ENCODE measurements around the gene TARBP1. TPM values are rescaled to one million over a fixed set of nuclear protein-coding genes. Genes with fewer than 3 reads are reported as not detected.

TARBP1 gene
- total RNA-seq, 2 experiments from 2014 or later, result 30.0 to 49.8 TPM

DNA sequence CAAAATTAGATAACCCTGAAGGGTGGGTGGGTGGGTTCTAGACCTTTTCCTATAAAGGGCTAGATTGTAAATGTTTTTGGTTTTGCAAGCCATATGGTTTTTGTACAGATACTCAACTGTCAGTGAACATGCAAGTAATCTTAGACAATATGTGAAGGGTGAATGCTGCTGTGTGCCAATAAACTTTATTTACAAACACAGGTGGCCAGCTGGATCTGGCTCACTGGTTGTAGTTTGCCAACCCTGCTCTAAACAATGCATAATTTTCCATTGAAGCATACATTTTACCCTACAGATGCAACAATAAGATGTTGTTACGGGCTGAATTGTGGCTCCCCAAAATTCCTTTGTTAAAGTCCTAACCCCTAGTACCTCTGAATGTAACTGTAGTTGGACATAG is 18.6 kb upstream of the TARBP1 start:
- no peak overlapping the region for H2AFZ ChIP-seq (ENCODE audit: low read length)
- no peak overlapping the region for H3K27ac ChIP-seq (ENCODE audit: low read depth, low read length, poor library complexity, severe bottlenecking)
- BruUV-seq (replicated peaks), result no TSS peak
- no peaks in the 10 kb centered on the region for H3K36me3 ChIP-seq (ENCODE audit: insufficient read depth, low read length)
- no peaks in the 10 kb centered on the region for H3K79me2 ChIP-seq (ENCODE audit: insufficient read depth, low read depth, low read length)
- no peaks in the 10 kb centered on the region for H4K20me1 ChIP-seq (ENCODE audit: insufficient read depth, low read length)
- peaks cover 41% of the 10 kb centered on the region for H3K4me1 ChIP-seq (ENCODE audit: insufficient read depth, low read length, poor library complexity, severe bottlenecking)
- TF ChIP-seq EZH2phosphoT487 (IDR thresholded peaks at IDR 0.05; ENCODE audit: borderline replicate concordance, low read depth, low read length), result no peak
- TF ChIP-seq, protein P1, sequence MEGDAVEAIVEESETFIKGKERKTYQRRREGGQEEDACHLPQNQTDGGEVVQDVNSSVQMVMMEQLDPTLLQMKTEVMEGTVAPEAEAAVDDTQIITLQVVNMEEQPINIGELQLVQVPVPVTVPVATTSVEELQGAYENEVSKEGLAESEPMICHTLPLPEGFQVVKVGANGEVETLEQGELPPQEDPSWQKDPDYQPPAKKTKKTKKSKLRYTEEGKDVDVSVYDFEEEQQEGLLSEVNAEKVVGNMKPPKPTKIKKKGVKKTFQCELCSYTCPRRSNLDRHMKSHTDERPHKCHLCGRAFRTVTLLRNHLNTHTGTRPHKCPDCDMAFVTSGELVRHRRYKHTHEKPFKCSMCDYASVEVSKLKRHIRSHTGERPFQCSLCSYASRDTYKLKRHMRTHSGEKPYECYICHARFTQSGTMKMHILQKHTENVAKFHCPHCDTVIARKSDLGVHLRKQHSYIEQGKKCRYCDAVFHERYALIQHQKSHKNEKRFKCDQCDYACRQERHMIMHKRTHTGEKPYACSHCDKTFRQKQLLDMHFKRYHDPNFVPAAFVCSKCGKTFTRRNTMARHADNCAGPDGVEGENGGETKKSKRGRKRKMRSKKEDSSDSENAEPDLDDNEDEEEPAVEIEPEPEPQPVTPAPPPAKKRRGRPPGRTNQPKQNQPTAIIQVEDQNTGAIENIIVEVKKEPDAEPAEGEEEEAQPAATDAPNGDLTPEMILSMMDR (conservative IDR thresholded peaks at IDR 0.05; ENCODE audit: low read length), result no peak
- CTCF ChIA-PET (ENCODE audit: unreplicated experiment), result interaction anchor here (0.6 to 3.6 kb wide), 2 partner anchors 160 to 586 kb away, joined by 5 to 18 read pairs; no protein-coding TSS in a partner anchor
- DNase-seq (ENCODE audit: low spot score), result no peak
- H3K4me2 ChIP-seq (ENCODE audit: low read length), result no peak overlapping the region
- H3K4me3 ChIP-seq (ENCODE audit: low read depth, low read length, poor library complexity, severe bottlenecking), result no peak overlapping the region
- intact Hi-C loops (cut with micrococcal nuclease; ENCODE audit: unreplicated experiment), result loop anchor here (5.0 kb wide), 3 partner anchors 230 to 345 kb away; no protein-coding TSS in a partner anchor
- POLR2A ChIA-PET, result interaction anchor here (0.5 to 1.7 kb wide), 5 partner anchors 22 to 525 kb away, joined by 3 to 5 read pairs (median 4); no protein-coding TSS in a partner anchor
- no peaks in the 10 kb centered on the region for H3K9me2 ChIP-seq (ENCODE audit: insufficient read depth, low read length)
- H3K9me3 ChIP-seq (ENCODE audit: low read length), result no peaks in the 10 kb centered on the region

DNA sequence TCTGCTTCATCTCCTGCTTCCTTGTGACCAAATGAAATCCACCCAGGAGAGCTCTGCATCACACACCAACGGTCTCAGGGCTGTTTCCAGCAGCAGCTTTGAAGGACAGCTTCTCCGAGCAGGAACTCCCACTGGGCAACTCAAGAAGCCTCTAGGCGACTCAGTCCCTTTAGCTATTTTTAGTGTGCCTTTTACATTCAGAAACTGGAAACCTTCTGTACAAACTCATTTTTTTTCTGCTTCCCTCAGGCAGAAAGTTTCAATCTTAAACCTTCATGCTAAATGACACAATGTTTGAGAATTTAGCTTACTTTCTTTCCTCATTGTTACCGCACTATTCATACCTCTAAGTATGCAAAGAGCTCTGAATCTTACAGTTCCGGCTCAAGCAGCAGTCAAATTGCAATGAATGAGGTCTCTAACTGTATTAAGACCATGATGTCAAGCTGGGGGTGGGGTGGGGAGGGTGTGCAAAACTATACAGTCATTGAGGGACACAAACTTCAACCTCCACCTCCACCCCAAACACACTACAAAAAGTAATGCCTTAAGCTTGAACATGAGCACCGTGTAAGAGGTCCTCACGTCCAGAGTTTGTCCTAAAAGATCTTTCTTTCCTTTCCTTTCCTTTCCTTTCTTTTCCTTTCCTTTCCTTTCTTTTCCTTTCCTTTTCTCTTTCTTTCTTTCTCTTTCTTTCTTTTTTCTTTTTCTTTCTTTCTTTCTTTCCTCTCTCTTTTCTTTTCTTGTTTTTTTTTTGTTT is 16.4 kb upstream of the TARBP1 start:
- Histone ChIP-seq H3K9me2 (ENCODE audit: insufficient read depth, low read length) (no peaks in the 10 kb centered on the region), H3K4me2 (ENCODE audit: low read length) (peak overlapping the region; percentile 40), H3K4me1 (ENCODE audit: insufficient read depth, low read length, poor library complexity, severe bottlenecking) (peaks cover 43% of the 10 kb centered on the region), H3K27ac (ENCODE audit: low read depth, low read length, poor library complexity, severe bottlenecking) (no peak overlapping the region), H4K20me1 (ENCODE audit: insufficient read depth, low read length) (no peaks in the 10 kb centered on the region), H3K9me3 (ENCODE audit: low read length) (no peaks in the 10 kb centered on the region), H3K79me2 (ENCODE audit: insufficient read depth, low read depth, low read length) (no peaks in the 10 kb centered on the region), H3K36me3 (ENCODE audit: insufficient read depth, low read length) (no peaks in the 10 kb centered on the region), H3K4me3 (ENCODE audit: low read depth, low read length, poor library complexity, severe bottlenecking) (peak overlapping the region; percentile 7), H2AFZ (ENCODE audit: low read length) (peak overlapping the region; percentile 89)
- TF ChIP-seq, protein P1 (conservative IDR thresholded peaks at IDR 0.05; ENCODE audit: low read length), result no peak
- no peak for TF ChIP-seq EZH2phosphoT487 (IDR thresholded peaks at IDR 0.05; ENCODE audit: borderline replicate concordance, low read depth, low read length)
- ChIA-PET POLR2A (interaction anchor here (0.5 to 1.8 kb wide), 33 partner anchors 8 to 1843 kb away, joined by 3 to 16 read pairs (median 4); partner anchors contain the start of gene TARBP1), CTCF (ENCODE audit: unreplicated experiment) (interaction anchor here (1.1 to 1.3 kb wide), 4 partner anchors 9 to 231 kb away, joined by 3 to 5 read pairs (median 4); no protein-coding TSS in a partner anchor)
- DNase-seq (ENCODE audit: low spot score), result peak; percentile 51
- intact Hi-C loops (cut with micrococcal nuclease; ENCODE audit: unreplicated experiment), result loop anchor here (5.0 kb wide), 3 partner anchors 232 to 347 kb away; no protein-coding TSS in a partner anchor
- no TSS peak for BruUV-seq (replicated peaks)

DNA sequence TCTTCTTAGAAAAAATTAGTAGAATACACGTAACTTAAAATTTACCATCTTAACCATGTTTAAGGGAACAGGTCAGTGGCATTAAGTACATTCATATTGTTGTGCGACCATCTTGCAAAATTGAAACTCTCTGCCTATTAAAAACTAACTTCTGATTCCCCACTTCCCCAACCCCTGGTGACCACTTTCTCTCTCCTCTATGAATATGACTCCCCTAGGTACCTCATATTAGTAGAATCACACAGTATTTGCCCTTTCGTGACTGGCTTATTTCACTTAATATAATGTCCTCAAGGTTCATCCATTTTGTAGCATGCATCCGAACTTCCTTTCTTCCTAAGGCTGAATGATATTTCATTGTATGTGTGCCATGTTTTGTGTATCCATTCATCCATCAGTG is 15.1 kb upstream of the TARBP1 start:
- BruUV-seq (replicated peaks), result no TSS peak
- intact Hi-C loops (cut with micrococcal nuclease; ENCODE audit: unreplicated experiment), result no loop called here

More for the DNA sequence above, 15.1 kb upstream of the TARBP1 start:
- H4K20me1 ChIP-seq (ENCODE audit: insufficient read depth, low read length), result no peaks in the 10 kb centered on the region
- POLR2A ChIA-PET, result no interaction called here
- peaks cover 39% of the 10 kb centered on the region for H3K4me1 ChIP-seq (ENCODE audit: insufficient read depth, low read length, poor library complexity, severe bottlenecking)
- H3K4me2 ChIP-seq (ENCODE audit: low read length), result no peak overlapping the region
- no peak for TF ChIP-seq EZH2phosphoT487 (IDR thresholded peaks at IDR 0.05; ENCODE audit: borderline replicate concordance, low read depth, low read length)
- TF ChIP-seq, protein P1 (conservative IDR thresholded peaks at IDR 0.05; ENCODE audit: low read length), result no peak
- H3K4me3 ChIP-seq (ENCODE audit: low read depth, low read length, poor library complexity, severe bottlenecking), result no peak overlapping the region
- no peak overlapping the region for H3K27ac ChIP-seq (ENCODE audit: low read depth, low read length, poor library complexity, severe bottlenecking)
- no peaks in the 10 kb centered on the region for H3K9me3 ChIP-seq (ENCODE audit: low read length)
- CTCF ChIA-PET (ENCODE audit: unreplicated experiment), result no interaction called here
- H3K36me3 ChIP-seq (ENCODE audit: insufficient read depth, low read length), result no peaks in the 10 kb centered on the region
- no peaks in the 10 kb centered on the region for H3K79me2 ChIP-seq (ENCODE audit: insufficient read depth, low read depth, low read length)
- no peaks in the 10 kb centered on the region for H3K9me2 ChIP-seq (ENCODE audit: insufficient read depth, low read length)
- no peak overlapping the region; the same call in 1 of the 2 replicates for H2AFZ ChIP-seq (ENCODE audit: low read length)
- DNase-seq (ENCODE audit: low spot score), result no peak

Measured in OCI-LY7 (cell line).